GM12878 (cell line): Measurements from ENCODE around the gene GPC6. TPM values are rescaled to one million over a fixed set of nuclear protein-coding genes. Genes with fewer than 3 reads are reported as not detected.

Source experiments
- ATAC-seq: fragments of 200-7000 bp; cut with Tn5 transposase; 3 replicates; pipeline ENCODE4 v1.9.1; 2020; ENCODE audit warnings: mild to moderate bottlenecking, moderate library complexity
- BruUV-seq: library from RNA; stranded (reverse); fragments of 400-500 nt; replicated peaks from 2 replicates; lab custom pipeline; 2021; lab: Mats Ljungman, UMichigan
- CTCF ChIA-PET: fragments of 300-600 bp; sonication (Branson Sonifier 250); formaldehyde crosslinking; extraction: SDS; loops from one replicate; lab custom pipeline; 2021; ENCODE audit warnings: inconsistent platforms; lab: Yijun Ruan, JAX
- POLR2A ChIA-PET: fragments of 350-600 bp; formaldehyde crosslinking; extraction: SDS; loops from one replicate; lab custom pipeline; 2021; ENCODE audit warnings: inconsistent platforms; lab: Charles Lee
- RAD21 ChIA-PET: fragments of 300-600 bp; sonication (Branson Sonifier 250); formaldehyde crosslinking; loops from one replicate; lab custom pipeline; 2023; ENCODE audit warnings: antibody characterized with exemption; ENCODE audit not compliant: unreplicated experiment; lab: Charles Lee
- SMC1A ChIA-PET: fragments of 300-600 bp; sonication (Branson Sonifier 250); formaldehyde crosslinking; loops from one replicate; lab custom pipeline; 2023; ENCODE audit not compliant: unreplicated experiment, uncharacterized antibody; lab: Charles Lee
- DNase-seq: peaks from one replicate; pipeline ENCODE4 v3.0.0-alpha.2; 2011; ENCODE audit warnings: low read depth, low spot score
- FAIRE-seq: peaks from 3 replicates; lab custom pipeline; 2011; peaks lifted over from hg19 to GRCh38; lab: Jason Lieb, UNC
- H2AFZ ChIP-seq: 2 replicates; pipeline ENCODE4 v1.6.0; 2011; ENCODE audit warnings: low read depth, low read length, control low read depth; ENCODE audit not compliant: control insufficient read depth
- H3K27ac ChIP-seq: 2 replicates; pipeline ENCODE4 v1.5.1; 2011; ENCODE audit warnings: control low read depth; ENCODE audit not compliant: control insufficient read depth, insufficient read depth
- H3K27me3 ChIP-seq, 2 experiments: replicated peaks in 1 of 2; 2 replicates each; pipeline versions ENCODE4 v1.6.0 to v1.6.1; 2011; ENCODE audit warnings: low read length in 1 of 2; ENCODE audit not compliant: control insufficient read depth in 2 of 2, insufficient read depth in 2 of 2
- H3K36me3 ChIP-seq, 2 experiments: 2 replicates each; pipeline ENCODE4 v1.5.1; 2011; ENCODE audit warnings: low read length in 1 of 2; ENCODE audit not compliant: control insufficient read depth in 2 of 2, insufficient read depth in 2 of 2
- H3K4me1 ChIP-seq: 2 replicates; pipeline ENCODE4 v1.6.1; 2011; ENCODE audit warnings: mild to moderate bottlenecking, low read length, moderate library complexity, mixed read lengths; ENCODE audit not compliant: control insufficient read depth, insufficient read depth
- H3K4me2 ChIP-seq: 2 replicates; pipeline ENCODE4 v1.6.0; 2011; ENCODE audit warnings: control low read depth; ENCODE audit not compliant: control insufficient read depth, insufficient read depth
- H3K4me3 ChIP-seq: fragments of 200-600 bp; sonication (generic); 2 replicates; pipeline ENCODE4 v1.5.1; 2016
- H3K79me2 ChIP-seq: 2 replicates; pipeline ENCODE4 v1.6.0; 2011; ENCODE audit warnings: low read length; ENCODE audit not compliant: control insufficient read depth, insufficient read depth
- H3K9ac ChIP-seq: 2 replicates; pipeline ENCODE4 v1.8.0; 2011; ENCODE audit warnings: low read length, control low read depth, mixed read lengths; ENCODE audit not compliant: control insufficient read depth, insufficient read depth
- H3K9me3 ChIP-seq: replicated peaks from 3 replicates; pipeline ENCODE4 v1.5.1; 2011; ENCODE audit warnings: mild to moderate bottlenecking, low read length; ENCODE audit not compliant: control insufficient read depth, insufficient read depth
- H4K20me1 ChIP-seq: 2 replicates; pipeline ENCODE4 v1.6.0; 2011; ENCODE audit not compliant: control insufficient read depth, insufficient read depth
- EGR1 ChIP-seq, 2 experiments: IDR thresholded peaks; 1 replicate in 1 of 2; 2 replicates in 1 of 2; pipeline ENCODE4 v1.6.1; 2011 to 2012; ENCODE audit warnings: low read depth in 2 of 2, low read length in 2 of 2, borderline replicate concordance in 1 of 2, mild to moderate bottlenecking in 1 of 2, moderate library complexity in 1 of 2
- GABPA ChIP-seq: IDR thresholded peaks from 2 replicates; pipeline ENCODE4 v1.6.1; 2014; ENCODE audit warnings: antibody characterized with exemption, low read depth, mild to moderate bottlenecking, inconsistent platforms
- KAT2A ChIP-seq: conservative IDR thresholded peaks from 2 replicates; pipeline ENCODE4 v1.6.1; 2011; ENCODE audit warnings: low read depth, low read length; ENCODE audit not compliant: control insufficient read depth
- KLF5 ChIP-seq: fragments of 450-650 bp; IDR thresholded peaks from 2 replicates; pipeline ENCODE4 v1.6.1; 2014; ENCODE audit warnings: mild to moderate bottlenecking; ENCODE audit not compliant: partially characterized antibody
- MAX ChIP-seq: IDR thresholded peaks from 2 replicates; pipeline ENCODE4 v1.6.1; 2012; ENCODE audit warnings: low read depth, low read length, improper control_type of control experiment
- NKRF ChIP-seq: fragments of 450-650 bp; conservative IDR thresholded peaks from 2 replicates; pipeline ENCODE4 v1.6.1; 2017; ENCODE audit warnings: mild to moderate bottlenecking, moderate library complexity
- RBBP5 ChIP-seq: fragments of 200-600 bp; sonication (generic); conservative IDR thresholded peaks from 2 replicates; pipeline ENCODE4 v1.6.1; 2016
- SUPT20H ChIP-seq: IDR thresholded peaks from 2 replicates; pipeline ENCODE4 v1.6.1; 2011; ENCODE audit warnings: low read depth, mild to moderate bottlenecking, low read length, moderate library complexity, borderline replicate concordance; ENCODE audit not compliant: control insufficient read depth
- SUZ12 ChIP-seq: fragments of 200-600 bp; sonication (generic); IDR thresholded peaks from one replicate; pipeline ENCODE4 v1.6.1; 2018; ENCODE audit warnings: antibody characterized with exemption, mild to moderate bottlenecking; ENCODE audit not compliant: unreplicated experiment
- TCF3 ChIP-seq: IDR thresholded peaks from 2 replicates; pipeline ENCODE4 v1.6.1; 2012; ENCODE audit warnings: low read depth, mild to moderate bottlenecking, low read length, borderline replicate concordance; ENCODE audit not compliant: insufficient read depth
- ZNF217 ChIP-seq: fragments of 450-650 bp; IDR thresholded peaks from 2 replicates; pipeline ENCODE4 v1.6.1; 2017; ENCODE audit warnings: antibody characterized with exemption, mild to moderate bottlenecking
- WGBS: methylation state at CpG from one replicate; pipeline ENCODE4 v1.1.6; 2016; ENCODE audit warnings: low lambda C conversion rate; ENCODE audit not compliant: insufficient replicate concordance, insufficient coverage; ENCODE audit errors: missing lambda C conversion rate; 5-methylcytosine and 5-hydroxymethylcytosine counted together
- in situ Hi-C: fragments of 300-500 bp; cut with MboI; formaldehyde crosslinking; loops from 9 replicates; pipeline ENCODE4 v1.14.3; 2018; ENCODE audit warnings: mixed read lengths
- intact Hi-C: fragments of 100-400 bp; cut with micrococcal nuclease; formaldehyde crosslinking; loops from one replicate; pipeline ENCODE4 v1.14.2; 2022; ENCODE audit not compliant: unreplicated experiment
- polyA plus RNA-seq, 11 experiments: library from polyadenylated mRNA; depleted of rRNA in 4 of 11; unstranded in 6 of 11; stranded (reverse) in 5 of 11; fragments of >200 nt; fragmentation: Nextera tagmentation in 4 of 11; fragmentation: Illumina TruSeq in 1 of 11; extraction: Ambion mirVana in 4 of 11; extraction: Trizol in 1 of 11; gene quantifications; 1 replicate in 1 of 11; 2 replicates in 10 of 11; pipeline versions ENCODE4 v1.2.1 to v1.2.3, GENCODE V29; 2011 to 2016; ENCODE audit warnings: inconsistent platforms in 2 of 11, missing spikeins in 2 of 11, low read depth in 1 of 11
- total RNA-seq, 4 experiments: library from RNA; depleted of rRNA in 3 of 4; stranded (reverse); fragments of >200 nt in 3 of 4; fragmentation: Illumina TruSeq in 1 of 4; extraction: Trizol in 1 of 4; gene quantifications; 2 replicates each; pipeline versions ENCODE4 v1.2.1 to v1.2.3, GENCODE V29; 2013 to 2021

The GPC6 gene
- total and polyA plus RNA-seq, 10 of the 15 experiments (the other 5 are each of a cell fraction or from before 2014, with no cell fraction given), result 0.03 to 0.04 (median 0.03) TPM; not detected in 7

GRCh38 chr13:94233837-94234236, 1007.2 kb downstream of the GPC6 start:
- BruUV-seq, result no TSS peak
- no peak for TF ChIP-seq NKRF
- no peak for TF ChIP-seq TCF3
- TF ChIP-seq RBBP5, result no peak
- no peak for TF ChIP-seq MAX
- no peak for TF ChIP-seq SUPT20H
- TF ChIP-seq GABPA, result no peak
- no peak for TF ChIP-seq KLF5
- no peak for TF ChIP-seq EGR1 (IDR thresholded peaks at IDR 0.05; ENCODE audit: borderline replicate concordance in 1 of 2, low read depth in 2 of 2, low read length in 2 of 2)
- no peak for TF ChIP-seq ZNF217
- TF ChIP-seq SUZ12, result no peak
- no peak for TF ChIP-seq KAT2A

More at GRCh38 chr13:94233837-94234236, 1007.2 kb downstream of the GPC6 start:
- RAD21 ChIA-PET, result no interaction called here
- no peak overlapping the region for H2AFZ ChIP-seq
- in situ Hi-C loops (no loop called here), intact Hi-C loops (no loop called here)
- CTCF ChIA-PET, result interaction anchor here (1.0 kb wide), 1 partner anchor 11 kb away, joined by 4 read pairs; no protein-coding TSS in a partner anchor
- H3K9ac ChIP-seq, result no peak overlapping the region
- no peaks in the 10 kb centered on the region for H4K20me1 ChIP-seq
- H3K9me3 ChIP-seq, result no peaks in the 10 kb centered on the region
- no peaks in the 10 kb centered on the region for H3K79me2 ChIP-seq
- FAIRE-seq (no peak), DNase-seq (no peak), ATAC-seq (no peak)
- no peaks in the 10 kb centered on the region for H3K27me3 ChIP-seq
- H3K4me1 ChIP-seq, result no peaks in the 10 kb centered on the region
- SMC1A ChIA-PET, result interaction anchor here (0.8 kb wide), 1 partner anchor 17 kb away, joined by 3 read pairs; no protein-coding TSS in a partner anchor
- H3K4me3 ChIP-seq, result no peak overlapping the region
- H3K27ac ChIP-seq, result no peak overlapping the region
- POLR2A ChIA-PET, result interaction anchor here (0.6 kb wide), 1 partner anchor 25 kb away, joined by 4 read pairs; no protein-coding TSS in a partner anchor
- WGBS, result 36% methylated on average over 4 of the region's 4 CpGs
- H3K36me3 ChIP-seq, result no peaks in the 10 kb centered on the region
- H3K4me2 ChIP-seq, result no peak overlapping the region
